HepG2 (cell line): ENCODE results near the gene CEP104. TPM values are rescaled to one million over a fixed set of nuclear protein-coding genes. Genes with fewer than 3 reads are reported as not detected.
A peak's percentile ranks its signal among the peaks of the same experiment; 100 is the strongest.

Experiments
- CC2D1A ChIP-seq: sonication (generic); formaldehyde crosslinking; IDR thresholded peaks from 2 replicates; pipeline ENCODE4 v1.8.1; 2023; ENCODE audit warnings: mild to moderate bottlenecking, missing genetic modification reagents
- CHD4 ChIP-seq: fragments of 200-600 bp; sonication (generic); IDR thresholded peaks from 2 replicates; pipeline ENCODE4 v1.7.0; 2017; ENCODE audit warnings: mild to moderate bottlenecking, low read length, borderline replicate concordance
- GATAD1 ChIP-seq: IDR thresholded peaks from 2 replicates; pipeline ENCODE4 v1.6.1; 2016; ENCODE audit warnings: missing genetic modification reagents, missing compliant biosample characterization
- GTF2F1 ChIP-seq: fragments of 150-350 bp; IDR thresholded peaks from 2 replicates; pipeline ENCODE4 v1.6.1; 2014; ENCODE audit warnings: low read length
- HOXA3 ChIP-seq: sonication (generic); formaldehyde crosslinking; IDR thresholded peaks from 2 replicates; pipeline ENCODE4 v1.5.0; 2020; ENCODE audit warnings: missing genetic modification reagents
- KDM5B ChIP-seq: sonication (generic); formaldehyde crosslinking; IDR thresholded peaks from 2 replicates; pipeline ENCODE4 v1.4.0; 2020; ENCODE audit warnings: missing genetic modification reagents, mild to moderate bottlenecking, borderline replicate concordance
- MAZ ChIP-seq, 2 experiments: sonication (generic) in 1 of 2; formaldehyde crosslinking in 1 of 2; IDR thresholded peaks; 2 replicates each; pipeline versions ENCODE4 v1.5.0 to v1.6.1; 2012 to 2020; ENCODE audit warnings: low read depth in 2 of 2, mild to moderate bottlenecking in 2 of 2, borderline replicate concordance in 1 of 2, improper control_type of control experiment in 1 of 2, low read length in 1 of 2, missing genetic modification reagents in 1 of 2, moderate library complexity in 1 of 2
- SATB2 ChIP-seq: sonication (generic); formaldehyde crosslinking; IDR thresholded peaks from 2 replicates; pipeline ENCODE4 v1.5.0; 2020; ENCODE audit warnings: missing genetic modification reagents
- SP5 ChIP-seq: IDR thresholded peaks from 2 replicates; pipeline ENCODE4 v1.6.1; 2016; ENCODE audit warnings: low read depth, borderline replicate concordance
- ZFP62 ChIP-seq: sonication (generic); formaldehyde crosslinking; IDR thresholded peaks from 2 replicates; pipeline ENCODE4 v1.4.0; 2020; ENCODE audit warnings: missing genetic modification reagents
- ZNF337 ChIP-seq: sonication (generic); formaldehyde crosslinking; IDR thresholded peaks from 2 replicates; pipeline ENCODE4 v1.5.1; 2020; ENCODE audit warnings: missing genetic modification reagents, low read depth, mild to moderate bottlenecking, borderline replicate concordance
- ZNF550 ChIP-seq: sonication (generic); formaldehyde crosslinking; IDR thresholded peaks from 2 replicates; pipeline ENCODE4 v1.4.0; 2020; ENCODE audit warnings: mild to moderate bottlenecking, missing genetic modification reagents, borderline replicate concordance
- ZNF614 ChIP-seq: IDR thresholded peaks from 2 replicates; pipeline ENCODE4 v1.6.1; 2018; ENCODE audit warnings: missing biosample characterization, missing genetic modification reagents, inconsistent platforms, borderline replicate concordance
- polyA plus RNA-seq, 8 experiments: library from polyadenylated mRNA; depleted of rRNA in 3 of 8; stranded (reverse) in 7 of 8; unstranded in 1 of 8; fragments of >200 nt; fragmentation: Illumina TruSeq in 4 of 8; extraction: Trizol in 4 of 8; gene quantifications; 2 replicates each; pipeline versions ENCODE4 v1.2.1 to v1.2.3, GENCODE V29; 2011 to 2016; ENCODE audit warnings: low read depth in 4 of 8, missing spikeins in 1 of 8, mixed read lengths in 1 of 8; ENCODE audit not compliant: insufficient read depth in 1 of 8
- total RNA-seq, 5 experiments: library from RNA; depleted of rRNA; stranded (reverse); fragments of >200 nt; fragmentation: Illumina TruSeq; extraction: Trizol; gene quantifications; 2 replicates each; pipeline ENCODE4 v1.2.3, GENCODE V29; 2016; ENCODE audit warnings: low read depth in 1 of 5
- TF ChIP-seq, protein P1 (sequence below): sonication (generic); formaldehyde crosslinking; IDR thresholded peaks from 2 replicates; pipeline ENCODE4 v1.4.0; 2020; ENCODE audit warnings: missing genetic modification reagents
- TF ChIP-seq, protein P2 (sequence below): sonication (generic); formaldehyde crosslinking; IDR thresholded peaks from 2 replicates; pipeline ENCODE4 v1.5.0; 2020; ENCODE audit warnings: mild to moderate bottlenecking, missing genetic modification reagents, moderate library complexity
- TF ChIP-seq, protein P3 (sequence below): sonication (generic); formaldehyde crosslinking; IDR thresholded peaks from 2 replicates; pipeline ENCODE4 v1.5.1; 2020; ENCODE audit warnings: missing genetic modification reagents, mild to moderate bottlenecking, borderline replicate concordance
- TF ChIP-seq, protein P4 (sequence below): sonication (generic); formaldehyde crosslinking; IDR thresholded peaks from 2 replicates; pipeline ENCODE4 v1.4.0; 2020; ENCODE audit warnings: missing genetic modification reagents

The CEP104 gene
- total and polyA plus RNA-seq, 2 of the 13 experiments (the other 11 are each of a cell fraction or from before 2014, with no cell fraction given), result 20.4 to 30.1 TPM

DNA sequence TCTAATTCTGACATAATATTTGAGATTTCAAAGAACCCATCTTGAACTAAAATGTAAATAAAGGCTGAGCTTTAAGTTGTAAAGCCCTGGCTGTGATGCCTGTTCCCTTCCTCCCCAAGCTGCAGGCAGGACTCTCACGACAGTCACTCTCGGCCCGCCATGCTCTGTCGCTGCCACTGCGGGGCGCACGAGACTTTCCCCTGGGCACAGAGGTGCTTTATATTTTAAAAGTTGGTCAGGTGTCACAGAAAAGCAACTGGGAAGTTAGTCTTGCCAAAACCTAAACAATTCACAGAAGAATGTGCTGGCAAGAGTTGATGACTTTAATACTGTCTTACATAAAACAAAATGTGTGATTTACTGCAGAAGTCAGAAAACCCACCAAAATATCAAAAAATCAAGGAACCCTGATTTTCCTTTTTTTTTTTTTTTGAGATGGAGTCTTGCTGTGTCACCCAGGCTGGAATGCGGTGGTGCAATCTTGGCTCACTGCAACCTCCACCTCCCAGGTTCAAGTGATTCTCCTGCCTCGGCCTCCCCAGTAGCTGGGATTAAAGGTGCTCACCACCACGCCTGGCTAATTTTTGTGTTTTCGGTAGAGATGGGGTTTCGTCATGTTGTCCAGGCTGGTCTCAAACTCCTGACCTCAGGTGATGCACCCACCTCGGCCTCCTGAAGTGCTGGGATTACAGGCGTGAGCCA lies 71.4 kb downstream of the CEP104 start (continued):
- TF ChIP-seq ZNF550 (CRISPR knock-in tag) (no peak), CC2D1A (no peak), SP5 (CRISPR knock-in tag) (peak; percentile 6; the same call in 1 of the 2 replicates), KDM5B (CRISPR knock-in tag) (no peak), ZNF614 (no peak), CHD4 (0 out of 2 replicates have a peak, but pooled peaks have one; percentile 5), SATB2 (CRISPR knock-in tag) (no peak), ZFP62 (CRISPR knock-in tag) (no peak), HOXA3 (no peak), MAZ (IDR thresholded peaks at IDR 0.05; ENCODE audit: borderline replicate concordance, low read depth, low read length) (no peak), MAZ (CRISPR knock-in tag; IDR thresholded peaks at IDR 0.05; ENCODE audit: low read depth) (peak; percentile 26; the same call in 1 of the 2 replicates), ZNF337 (no peak), GATAD1 (CRISPR knock-in tag) (peak; percentile 32; the same call in 1 of the 2 replicates), GTF2F1 (no peak)
- TF ChIP-seq, protein P1, sequence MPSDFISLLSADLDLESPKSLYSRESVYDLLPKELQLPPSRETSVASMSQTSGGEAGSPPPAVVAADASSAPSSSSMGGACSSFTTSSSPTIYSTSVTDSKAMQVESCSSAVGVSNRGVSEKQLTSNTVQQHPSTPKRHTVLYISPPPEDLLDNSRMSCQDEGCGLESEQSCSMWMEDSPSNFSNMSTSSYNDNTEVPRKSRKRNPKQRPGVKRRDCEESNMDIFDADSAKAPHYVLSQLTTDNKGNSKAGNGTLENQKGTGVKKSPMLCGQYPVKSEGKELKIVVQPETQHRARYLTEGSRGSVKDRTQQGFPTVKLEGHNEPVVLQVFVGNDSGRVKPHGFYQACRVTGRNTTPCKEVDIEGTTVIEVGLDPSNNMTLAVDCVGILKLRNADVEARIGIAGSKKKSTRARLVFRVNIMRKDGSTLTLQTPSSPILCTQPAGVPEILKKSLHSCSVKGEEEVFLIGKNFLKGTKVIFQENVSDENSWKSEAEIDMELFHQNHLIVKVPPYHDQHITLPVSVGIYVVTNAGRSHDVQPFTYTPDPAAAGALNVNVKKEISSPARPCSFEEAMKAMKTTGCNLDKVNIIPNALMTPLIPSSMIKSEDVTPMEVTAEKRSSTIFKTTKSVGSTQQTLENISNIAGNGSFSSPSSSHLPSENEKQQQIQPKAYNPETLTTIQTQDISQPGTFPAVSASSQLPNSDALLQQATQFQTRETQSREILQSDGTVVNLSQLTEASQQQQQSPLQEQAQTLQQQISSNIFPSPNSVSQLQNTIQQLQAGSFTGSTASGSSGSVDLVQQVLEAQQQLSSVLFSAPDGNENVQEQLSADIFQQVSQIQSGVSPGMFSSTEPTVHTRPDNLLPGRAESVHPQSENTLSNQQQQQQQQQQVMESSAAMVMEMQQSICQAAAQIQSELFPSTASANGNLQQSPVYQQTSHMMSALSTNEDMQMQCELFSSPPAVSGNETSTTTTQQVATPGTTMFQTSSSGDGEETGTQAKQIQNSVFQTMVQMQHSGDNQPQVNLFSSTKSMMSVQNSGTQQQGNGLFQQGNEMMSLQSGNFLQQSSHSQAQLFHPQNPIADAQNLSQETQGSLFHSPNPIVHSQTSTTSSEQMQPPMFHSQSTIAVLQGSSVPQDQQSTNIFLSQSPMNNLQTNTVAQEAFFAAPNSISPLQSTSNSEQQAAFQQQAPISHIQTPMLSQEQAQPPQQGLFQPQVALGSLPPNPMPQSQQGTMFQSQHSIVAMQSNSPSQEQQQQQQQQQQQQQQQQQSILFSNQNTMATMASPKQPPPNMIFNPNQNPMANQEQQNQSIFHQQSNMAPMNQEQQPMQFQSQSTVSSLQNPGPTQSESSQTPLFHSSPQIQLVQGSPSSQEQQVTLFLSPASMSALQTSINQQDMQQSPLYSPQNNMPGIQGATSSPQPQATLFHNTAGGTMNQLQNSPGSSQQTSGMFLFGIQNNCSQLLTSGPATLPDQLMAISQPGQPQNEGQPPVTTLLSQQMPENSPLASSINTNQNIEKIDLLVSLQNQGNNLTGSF (CRISPR knock-in tag), result no peak
- TF ChIP-seq, protein P2, sequence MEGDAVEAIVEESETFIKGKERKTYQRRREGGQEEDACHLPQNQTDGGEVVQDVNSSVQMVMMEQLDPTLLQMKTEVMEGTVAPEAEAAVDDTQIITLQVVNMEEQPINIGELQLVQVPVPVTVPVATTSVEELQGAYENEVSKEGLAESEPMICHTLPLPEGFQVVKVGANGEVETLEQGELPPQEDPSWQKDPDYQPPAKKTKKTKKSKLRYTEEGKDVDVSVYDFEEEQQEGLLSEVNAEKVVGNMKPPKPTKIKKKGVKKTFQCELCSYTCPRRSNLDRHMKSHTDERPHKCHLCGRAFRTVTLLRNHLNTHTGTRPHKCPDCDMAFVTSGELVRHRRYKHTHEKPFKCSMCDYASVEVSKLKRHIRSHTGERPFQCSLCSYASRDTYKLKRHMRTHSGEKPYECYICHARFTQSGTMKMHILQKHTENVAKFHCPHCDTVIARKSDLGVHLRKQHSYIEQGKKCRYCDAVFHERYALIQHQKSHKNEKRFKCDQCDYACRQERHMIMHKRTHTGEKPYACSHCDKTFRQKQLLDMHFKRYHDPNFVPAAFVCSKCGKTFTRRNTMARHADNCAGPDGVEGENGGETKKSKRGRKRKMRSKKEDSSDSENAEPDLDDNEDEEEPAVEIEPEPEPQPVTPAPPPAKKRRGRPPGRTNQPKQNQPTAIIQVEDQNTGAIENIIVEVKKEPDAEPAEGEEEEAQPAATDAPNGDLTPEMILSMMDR (CRISPR knock-in tag), result peak; percentile 91
- TF ChIP-seq, protein P3, sequence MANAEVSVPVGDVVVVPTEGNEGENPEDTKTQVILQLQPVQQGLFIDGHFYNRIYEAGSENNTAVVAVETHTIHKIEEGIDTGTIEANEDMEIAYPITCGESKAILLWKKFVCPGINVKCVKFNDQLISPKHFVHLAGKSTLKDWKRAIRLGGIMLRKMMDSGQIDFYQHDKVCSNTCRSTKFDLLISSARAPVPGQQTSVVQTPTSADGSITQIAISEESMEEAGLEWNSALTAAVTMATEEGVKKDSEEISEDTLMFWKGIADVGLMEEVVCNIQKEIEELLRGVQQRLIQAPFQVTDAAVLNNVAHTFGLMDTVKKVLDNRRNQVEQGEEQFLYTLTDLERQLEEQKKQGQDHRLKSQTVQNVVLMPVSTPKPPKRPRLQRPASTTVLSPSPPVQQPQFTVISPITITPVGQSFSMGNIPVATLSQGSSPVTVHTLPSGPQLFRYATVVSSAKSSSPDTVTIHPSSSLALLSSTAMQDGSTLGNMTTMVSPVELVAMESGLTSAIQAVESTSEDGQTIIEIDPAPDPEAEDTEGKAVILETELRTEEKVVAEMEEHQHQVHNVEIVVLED (CRISPR knock-in tag), result no peak
- TF ChIP-seq, protein P4, sequence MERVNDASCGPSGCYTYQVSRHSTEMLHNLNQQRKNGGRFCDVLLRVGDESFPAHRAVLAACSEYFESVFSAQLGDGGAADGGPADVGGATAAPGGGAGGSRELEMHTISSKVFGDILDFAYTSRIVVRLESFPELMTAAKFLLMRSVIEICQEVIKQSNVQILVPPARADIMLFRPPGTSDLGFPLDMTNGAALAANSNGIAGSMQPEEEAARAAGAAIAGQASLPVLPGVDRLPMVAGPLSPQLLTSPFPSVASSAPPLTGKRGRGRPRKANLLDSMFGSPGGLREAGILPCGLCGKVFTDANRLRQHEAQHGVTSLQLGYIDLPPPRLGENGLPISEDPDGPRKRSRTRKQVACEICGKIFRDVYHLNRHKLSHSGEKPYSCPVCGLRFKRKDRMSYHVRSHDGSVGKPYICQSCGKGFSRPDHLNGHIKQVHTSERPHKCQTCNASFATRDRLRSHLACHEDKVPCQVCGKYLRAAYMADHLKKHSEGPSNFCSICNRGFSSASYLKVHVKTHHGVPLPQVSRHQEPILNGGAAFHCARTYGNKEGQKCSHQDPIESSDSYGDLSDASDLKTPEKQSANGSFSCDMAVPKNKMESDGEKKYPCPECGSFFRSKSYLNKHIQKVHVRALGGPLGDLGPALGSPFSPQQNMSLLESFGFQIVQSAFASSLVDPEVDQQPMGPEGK (CRISPR knock-in tag), result peak; percentile 1; the same call in 1 of the 2 replicates
